H1 (cell line): Measurements from ENCODE around the gene TMEM164. TPM values are rescaled to one million over a fixed set of nuclear protein-coding genes. Genes with fewer than 3 reads are reported as not detected.

Experiments used
- CTCF ChIA-PET: fragments of 300-600 bp; sonication (Branson Sonifier 250); formaldehyde crosslinking; loops from one replicate; lab custom pipeline; 2021; ENCODE audit not compliant: partially characterized antibody; lab: Charles Lee
- POLR2A ChIA-PET: fragments of 300-600 bp; sonication (Branson Sonifier 250); formaldehyde crosslinking; loops from one replicate; lab custom pipeline; 2021; ENCODE audit warnings: inconsistent platforms; ENCODE audit not compliant: partially characterized antibody; lab: Charles Lee
- DNase-seq, 2 experiments: peaks; one replicate each; pipeline versions ENCODE4 v3.0.0 to v3.0.0-alpha.2; 2010 to 2022; ENCODE audit warnings: low spot score in 2 of 2, low read depth in 1 of 2, mixed read lengths in 1 of 2
- FAIRE-seq: peaks from 2 replicates; lab custom pipeline; 2011; peaks lifted over from hg19 to GRCh38; lab: Jason Lieb, UNC
- H2AFZ ChIP-seq: 2 replicates; pipeline ENCODE4 v1.8.1; 2012; ENCODE audit warnings: low read length, inconsistent platforms
- H2AK5ac ChIP-seq: 2 replicates; pipeline ENCODE4 v1.6.1; 2013; ENCODE audit warnings: low read depth, low read length
- H2BK120ac ChIP-seq: replicated peaks from 2 replicates; pipeline ENCODE3; 2013; ENCODE audit warnings: low read depth, low read length, inconsistent platforms
- H2BK12ac ChIP-seq: 2 replicates; pipeline ENCODE4 v1.6.1; 2013; ENCODE audit warnings: low read depth, low read length
- H2BK15ac ChIP-seq: 2 replicates; pipeline ENCODE4 v1.6.1; 2013; ENCODE audit warnings: low read length
- H2BK20ac ChIP-seq: 2 replicates; pipeline ENCODE4 v1.6.1; 2013; ENCODE audit warnings: low read length
- H2BK5ac ChIP-seq: 2 replicates; pipeline ENCODE4 v1.6.1; 2013; ENCODE audit warnings: low read depth, low read length
- H3K14ac ChIP-seq: 2 replicates; pipeline ENCODE4 v1.6.1; 2013; ENCODE audit warnings: inconsistent platforms; ENCODE audit not compliant: insufficient read length
- H3K18ac ChIP-seq: 2 replicates; pipeline ENCODE4 v1.6.1; 2013; ENCODE audit warnings: low read length; ENCODE audit errors: extremely low read depth
- H3K23ac ChIP-seq: 2 replicates; pipeline ENCODE4 v1.6.1; 2013; ENCODE audit warnings: inconsistent platforms; ENCODE audit not compliant: insufficient read length
- H3K23me2 ChIP-seq: 2 replicates; pipeline ENCODE4 v1.6.1; 2013; ENCODE audit warnings: low read depth, low read length
- H3K27ac ChIP-seq: 2 replicates; pipeline ENCODE4 v1.6.1; 2011; ENCODE audit warnings: low read depth, low read length, inconsistent platforms
- H3K27me3 ChIP-seq, 4 experiments: replicated peaks in 1 of 4; 1 replicate in 1 of 4; 2 replicates in 3 of 4; pipeline versions ENCODE4 v1.6.1 to v1.8.1; 2011 to 2013; ENCODE audit warnings: low read length in 3 of 4, mild to moderate bottlenecking in 3 of 4, inconsistent platforms in 2 of 4, mixed read lengths in 2 of 4, moderate library complexity in 1 of 4; ENCODE audit not compliant: control insufficient read depth in 3 of 4, insufficient read depth in 3 of 4; ENCODE audit errors: extremely low read depth in 1 of 4
- H3K36me3 ChIP-seq, 4 experiments: 2 replicates each; pipeline versions ENCODE4 v1.6.1 to v1.8.1; 2011 to 2013; ENCODE audit warnings: mild to moderate bottlenecking in 4 of 4, low read length in 3 of 4, moderate library complexity in 2 of 4, control low read depth in 1 of 4, inconsistent platforms in 1 of 4; ENCODE audit not compliant: insufficient read depth in 4 of 4, control insufficient read depth in 2 of 4
- H3K4ac ChIP-seq: replicated peaks from 2 replicates; pipeline ENCODE3; 2013; ENCODE audit warnings: low read length, low read depth, mixed read lengths, inconsistent platforms; ENCODE audit not compliant: insufficient read length
- H3K4me1 ChIP-seq, 4 experiments: replicated peaks in 1 of 4; 1 replicate in 1 of 4; 2 replicates in 3 of 4; pipeline versions ENCODE4 v1.6.1 to v1.8.1; 2011 to 2013; ENCODE audit warnings: low read length in 3 of 4, inconsistent platforms in 2 of 4, mixed read lengths in 1 of 4; ENCODE audit not compliant: insufficient read depth in 4 of 4, control insufficient read depth in 3 of 4
- H3K4me2 ChIP-seq, 2 experiments: 2 replicates each; pipeline versions ENCODE4 v1.6.1 to v1.8.1; 2011 to 2013; ENCODE audit warnings: low read depth in 2 of 2, low read length in 2 of 2, control low read depth in 1 of 2, inconsistent platforms in 1 of 2, mild to moderate bottlenecking in 1 of 2; ENCODE audit not compliant: insufficient read depth in 1 of 2
- H3K4me3 ChIP-seq, 4 experiments: fragments of 200-600, 300-600 bp in 1 of 4; sonication (generic), shearing (Covaris generic), sonication (Bioruptor Twin) in 1 of 4; 2 replicates each; pipeline versions ENCODE4 v1.5.1 to v1.8.1; 2011 to 2016; ENCODE audit warnings: low read length in 4 of 4, low read depth in 3 of 4, control low read depth in 2 of 4, inconsistent platforms in 2 of 4, mild to moderate bottlenecking in 2 of 4, mixed read lengths in 1 of 4, moderate library complexity in 1 of 4; ENCODE audit not compliant: insufficient read depth in 2 of 4; ENCODE audit errors: extremely low read depth in 1 of 4
- H3K56ac ChIP-seq: replicated peaks from 2 replicates; pipeline ENCODE3; 2013; ENCODE audit warnings: low read depth, mild to moderate bottlenecking, mixed read lengths, low read length, inconsistent platforms; ENCODE audit not compliant: insufficient read length
- H3K79me1 ChIP-seq: 2 replicates; pipeline ENCODE4 v1.6.1; 2013; ENCODE audit warnings: low read depth, low read length, control low read depth
- H3K79me2 ChIP-seq, 2 experiments: 2 replicates each; pipeline versions ENCODE4 v1.6.1 to v1.8.1; 2012 to 2013; ENCODE audit warnings: low read length in 2 of 2, mild to moderate bottlenecking in 2 of 2, inconsistent platforms in 1 of 2; ENCODE audit not compliant: insufficient read depth in 2 of 2, control insufficient read depth in 1 of 2
- H3K9ac ChIP-seq, 4 experiments: replicated peaks in 1 of 4; 1 replicate in 1 of 4; 2 replicates in 3 of 4; pipeline versions ENCODE4 v1.6.1 to v1.8.1; 2011 to 2013; ENCODE audit warnings: low read depth in 3 of 4, low read length in 3 of 4, control low read depth in 2 of 4, mild to moderate bottlenecking in 2 of 4, moderate library complexity in 2 of 4, inconsistent platforms in 1 of 4; ENCODE audit errors: extremely low read depth in 1 of 4
- H3K9me3 ChIP-seq, 2 experiments: 2 replicates each; pipeline versions ENCODE4 v1.6.1 to v1.8.1; 2012 to 2013; ENCODE audit warnings: mild to moderate bottlenecking in 2 of 2, moderate library complexity in 2 of 2, control low read depth in 1 of 2, inconsistent platforms in 1 of 2, low read depth in 1 of 2, low read length in 1 of 2, mixed read lengths in 1 of 2; ENCODE audit not compliant: insufficient read depth in 2 of 2
- H4K20me1 ChIP-seq, 2 experiments: replicated peaks in 1 of 2; 2 replicates each; pipeline versions ENCODE3 to v1.8.1; 2011 to 2013; ENCODE audit warnings: inconsistent platforms in 2 of 2, low read length in 2 of 2, mild to moderate bottlenecking in 1 of 2; ENCODE audit not compliant: insufficient read depth in 2 of 2, control insufficient read depth in 1 of 2
- H4K5ac ChIP-seq: 2 replicates; pipeline ENCODE4 v1.6.1; 2013; ENCODE audit warnings: low read length, low read depth, mixed read lengths, inconsistent platforms; ENCODE audit not compliant: insufficient read length
- H4K8ac ChIP-seq: 2 replicates; pipeline ENCODE4 v1.8.0; 2013; ENCODE audit warnings: mild to moderate bottlenecking, moderate library complexity, low read length, inconsistent platforms; ENCODE audit not compliant: insufficient read depth; ENCODE audit errors: extremely low read depth
- H4K91ac ChIP-seq: replicated peaks from 2 replicates; pipeline ENCODE3; 2013; ENCODE audit warnings: low read length, mixed read lengths, inconsistent platforms; ENCODE audit not compliant: insufficient read length
- CHD1 ChIP-seq: IDR thresholded peaks from 2 replicates; pipeline ENCODE4 v1.6.1; 2012; ENCODE audit warnings: low read depth, low read length, improper control_type of control experiment
- E2F6 ChIP-seq: IDR thresholded peaks from 2 replicates; pipeline ENCODE4 v1.6.1; 2012; ENCODE audit warnings: inconsistent platforms
- MAX ChIP-seq: IDR thresholded peaks from 2 replicates; pipeline ENCODE4 v1.6.1; 2012; ENCODE audit warnings: inconsistent platforms
- PHF8 ChIP-seq: fragments of 200-600 bp; sonication (generic); conservative IDR thresholded peaks from 2 replicates; pipeline ENCODE4 v1.7.1; 2012; ENCODE audit warnings: low read depth, mild to moderate bottlenecking, inconsistent platforms, low read length, moderate library complexity
- SIX5 ChIP-seq: IDR thresholded peaks from 2 replicates; pipeline ENCODE4 v1.6.1; 2011; ENCODE audit warnings: mild to moderate bottlenecking, low read depth, low read length
- SP4 ChIP-seq: IDR thresholded peaks from 2 replicates; pipeline ENCODE4 v1.6.1; 2012; ENCODE audit warnings: low read length, inconsistent platforms
- YY1 ChIP-seq: IDR thresholded peaks from 2 replicates; pipeline ENCODE4 v1.6.1; 2011; ENCODE audit warnings: low read depth, mild to moderate bottlenecking, low read length
- WGBS, 2 experiments: shearing (Covaris generic) in 1 of 2; methylation state at CpG; one replicate each; pipeline versions ENCODE4 v1.1.6 to v1.1.7; 2013 to 2015; ENCODE audit warnings: low lambda C conversion rate in 2 of 2, mixed read lengths in 2 of 2, inconsistent platforms in 1 of 2, low coverage in 1 of 2, missing lambda C conversion rate in 1 of 2; ENCODE audit not compliant: insufficient replicate concordance in 2 of 2, insufficient coverage in 1 of 2, insufficient read length in 1 of 2; ENCODE audit errors: extremely low coverage in 1 of 2, missing lambda C conversion rate in 1 of 2; 5-methylcytosine and 5-hydroxymethylcytosine counted together
- polyA plus RNA-seq, 7 experiments: library from polyadenylated mRNA; depleted of rRNA in 3 of 7; stranded (reverse) in 5 of 7; unstranded in 2 of 7; fragments of >200 nt in 5 of 7; fragments of 200-250 nt in 2 of 7; gene quantifications; 1 replicate in 5 of 7; 2 replicates in 1 of 7; 4 replicates in 1 of 7; pipeline versions ENCODE4 v1.2.1 to v1.2.3, GENCODE V29; 2011 to 2013; ENCODE audit warnings: missing spikeins in 2 of 7, mixed read lengths in 2 of 7
- total RNA-seq: library from RNA; stranded (reverse); fragmentation: NEBNext Ultra II Directional; extraction: Animal tissue kit (Norgen Biotek cat#: 25700); gene quantifications from 2 replicates; pipeline ENCODE4 v1.2.1, GENCODE V29; 2021

Gene TMEM164
- total and polyA plus RNA-seq, 2 of the 8 experiments (the other 6 are each of a cell fraction or from before 2014, with no cell fraction given): 7.3 to 14.8 TPM

- Histone ChIP-seq H4K20me1 (no peaks in the 10 kb centered on the region), H3K27me3 (no peaks in the 10 kb centered on the region), H3K9me3 (no peaks in the 10 kb centered on the region), H3K18ac (no peak overlapping the region), H3K56ac (no peak overlapping the region), H3K27ac (no peak overlapping the region), H2AFZ (no peak overlapping the region), H3K23me2 (no peaks in the 10 kb centered on the region; the same call in 1 of the 2 replicates), H3K14ac (no peak overlapping the region), H3K4me3 (no peak overlapping the region), H2BK12ac (no peak overlapping the region), H3K4me2 (no peak overlapping the region), H3K79me1 (no peaks in the 10 kb centered on the region), H4K5ac (no peak overlapping the region), H4K8ac (no peak overlapping the region), H4K91ac (no peak overlapping the region), H3K79me2 (no peaks in the 10 kb centered on the region), H2BK20ac (no peak overlapping the region), H3K23ac (no peak overlapping the region), H3K4ac (no peak overlapping the region), H2BK5ac (no peak overlapping the region), H3K9ac (no peak overlapping the region), H3K36me3 (no peaks in the 10 kb centered on the region), H3K4me1 (no peaks in the 10 kb centered on the region; a peak in 1 of 7 replicates), H2BK15ac (no peak overlapping the region), H2BK120ac (no peak overlapping the region), H2AK5ac (no peak overlapping the region)
- 80% methylated on average over 1 of the region's 1 CpG; no CpG with 5 or more reads in 1 of the 2 experiments for WGBS, 2 experiments
- DNase-seq (no peak), FAIRE-seq (no peak)
- ChIA-PET CTCF (no interaction called here), POLR2A (no interaction called here)
- no peak for TF ChIP-seq E2F6
- no peak for TF ChIP-seq MAX
- TF ChIP-seq CHD1: no peak
- TF ChIP-seq YY1: no peak
- no peak for TF ChIP-seq PHF8
- TF ChIP-seq SIX5: no peak
- no peak for TF ChIP-seq SP4
These were observed 100.4 kb downstream of the TMEM164 start for GRCh38 chrX:110103344-110103743.
